ENCODE results near the gene SARS1.

Gene SARS1

GRCh38 chr1:109273570-109274288 is 60.0 kb downstream of the SARS1 start:
- H3K36me3 ChIP-seq (ENCODE audit: insufficient read depth, low read length) = no peaks in the 10 kb centered on the region
- no peaks in the 10 kb centered on the region for H3K79me2 ChIP-seq (ENCODE audit: insufficient read depth, low read length)
- no peak overlapping the region for H3K4me2 ChIP-seq (ENCODE audit: low read depth, low read length, poor library complexity, severe bottlenecking)

GRCh38 chr1:109274533-109275476 is 61.1 kb downstream of the SARS1 start:
- H3K36me3 ChIP-seq (ENCODE audit: insufficient read depth, low read length) = no peaks in the 10 kb centered on the region

More at GRCh38 chr1:109273570-109274288, 60.0 kb downstream of the SARS1 start:
- H3K4me1 ChIP-seq (ENCODE audit: insufficient read depth, low read length, poor library complexity, severe bottlenecking) = peaks cover 3% of the 10 kb centered on the region
- no peak for TF ChIP-seq EZH2phosphoT487 (IDR thresholded peaks at IDR 0.05; ENCODE audit: borderline replicate concordance)
- no peak for TF ChIP-seq CTCF (conservative IDR thresholded peaks at IDR 0.05; ENCODE audit: low read length)
- no peaks in the 10 kb centered on the region for H3F3A ChIP-seq (ENCODE audit: low read depth)
- H3K9me2 ChIP-seq (replicated peaks; ENCODE audit: low read depth, low read length) = no peaks in the 10 kb centered on the region
- no peak overlapping the region for H3K4me3 ChIP-seq (ENCODE audit: low read length, poor library complexity, severe bottlenecking)
- H2AFZ ChIP-seq (ENCODE audit: low read length) = no peak overlapping the region
- no peaks in the 10 kb centered on the region for H4K20me1 ChIP-seq (ENCODE audit: insufficient read depth, low read length, poor library complexity, severe bottlenecking)
- no peak overlapping the region for H3K9ac ChIP-seq (ENCODE audit: low read depth, low read length, poor library complexity, severe bottlenecking)
- no peaks in the 10 kb centered on the region for H3K27me3 ChIP-seq (ENCODE audit: insufficient read depth, low read length, poor library complexity, severe bottlenecking)
- H3K9me3 ChIP-seq (ENCODE audit: insufficient read depth, low read depth, low read length) = no peaks in the 10 kb centered on the region

More at GRCh38 chr1:109274533-109275476, 61.1 kb downstream of the SARS1 start:
- Histone ChIP-seq H3K79me2 (ENCODE audit: insufficient read depth, low read length) (peaks cover 4% of the 10 kb centered on the region; the same call in 1 of the 2 replicates), H3K9ac (ENCODE audit: low read depth, low read length, poor library complexity, severe bottlenecking) (no peak overlapping the region), H3K9me2 (replicated peaks; ENCODE audit: low read depth, low read length) (no peaks in the 10 kb centered on the region), H4K20me1 (ENCODE audit: insufficient read depth, low read length, poor library complexity, severe bottlenecking) (no peaks in the 10 kb centered on the region), H2AFZ (ENCODE audit: low read length) (no peak overlapping the region), H3K4me3 (ENCODE audit: low read length, poor library complexity, severe bottlenecking) (no peak overlapping the region), H3K27me3 (ENCODE audit: insufficient read depth, low read length, poor library complexity, severe bottlenecking) (no peaks in the 10 kb centered on the region), H3K9me3 (ENCODE audit: insufficient read depth, low read depth, low read length) (no peaks in the 10 kb centered on the region), H3F3A (ENCODE audit: low read depth) (no peaks in the 10 kb centered on the region), H3K4me1 (ENCODE audit: insufficient read depth, low read length, poor library complexity, severe bottlenecking) (peaks cover 4% of the 10 kb centered on the region), H3K4me2 (ENCODE audit: low read depth, low read length, poor library complexity, severe bottlenecking) (no peak overlapping the region)
- TF ChIP-seq CTCF (conservative IDR thresholded peaks at IDR 0.05; ENCODE audit: low read length) = no peak
- TF ChIP-seq EZH2phosphoT487 (IDR thresholded peaks at IDR 0.05; ENCODE audit: borderline replicate concordance) = no peak

Measured in Loucy (cell line).